GM12878 (cell line): ENCODE measurements around the gene NPBWR2. TPM values are rescaled to one million over a fixed set of nuclear protein-coding genes. Genes with fewer than 3 reads are reported as not detected.
A peak's percentile ranks its signal among the peaks of the same experiment; 100 is the strongest.

ENCODE experiments used
- ATAC-seq: fragments of 200-7000 bp; cut with Tn5 transposase; 3 replicates; pipeline ENCODE4 v1.9.1; 2020; ENCODE audit warnings: mild to moderate bottlenecking, moderate library complexity
- BruUV-seq: library from RNA; stranded (reverse); fragments of 400-500 nt; replicated peaks from 2 replicates; lab custom pipeline; 2021; lab: Mats Ljungman, UMichigan
- CTCF ChIA-PET: fragments of 300-600 bp; sonication (Branson Sonifier 250); formaldehyde crosslinking; extraction: SDS; loops from one replicate; lab custom pipeline; 2021; ENCODE audit warnings: inconsistent platforms; lab: Yijun Ruan, JAX
- POLR2A ChIA-PET: fragments of 350-600 bp; formaldehyde crosslinking; extraction: SDS; loops from one replicate; lab custom pipeline; 2021; ENCODE audit warnings: inconsistent platforms; lab: Charles Lee
- RAD21 ChIA-PET: fragments of 300-600 bp; sonication (Branson Sonifier 250); formaldehyde crosslinking; loops from one replicate; lab custom pipeline; 2023; ENCODE audit warnings: antibody characterized with exemption; ENCODE audit not compliant: unreplicated experiment; lab: Charles Lee
- SMC1A ChIA-PET: fragments of 300-600 bp; sonication (Branson Sonifier 250); formaldehyde crosslinking; loops from one replicate; lab custom pipeline; 2023; ENCODE audit not compliant: unreplicated experiment, uncharacterized antibody; lab: Charles Lee
- DNase-seq: peaks from one replicate; pipeline ENCODE4 v3.0.0-alpha.2; 2011; ENCODE audit warnings: low read depth, low spot score
- FAIRE-seq: peaks from 3 replicates; lab custom pipeline; 2011; peaks lifted over from hg19 to GRCh38; lab: Jason Lieb, UNC
- H2AFZ ChIP-seq: 2 replicates; pipeline ENCODE4 v1.6.0; 2011; ENCODE audit warnings: low read depth, low read length, control low read depth; ENCODE audit not compliant: control insufficient read depth
- H3K27ac ChIP-seq: 2 replicates; pipeline ENCODE4 v1.5.1; 2011; ENCODE audit warnings: control low read depth; ENCODE audit not compliant: control insufficient read depth, insufficient read depth
- H3K27me3 ChIP-seq, 2 experiments: replicated peaks in 1 of 2; 2 replicates each; pipeline versions ENCODE4 v1.6.0 to v1.6.1; 2011; ENCODE audit warnings: low read length in 1 of 2; ENCODE audit not compliant: control insufficient read depth in 2 of 2, insufficient read depth in 2 of 2
- H3K36me3 ChIP-seq, 2 experiments: 2 replicates each; pipeline ENCODE4 v1.5.1; 2011; ENCODE audit warnings: low read length in 1 of 2; ENCODE audit not compliant: control insufficient read depth in 2 of 2, insufficient read depth in 2 of 2
- H3K4me1 ChIP-seq: 2 replicates; pipeline ENCODE4 v1.6.1; 2011; ENCODE audit warnings: mild to moderate bottlenecking, low read length, moderate library complexity, mixed read lengths; ENCODE audit not compliant: control insufficient read depth, insufficient read depth
- H3K4me2 ChIP-seq: 2 replicates; pipeline ENCODE4 v1.6.0; 2011; ENCODE audit warnings: control low read depth; ENCODE audit not compliant: control insufficient read depth, insufficient read depth
- H3K4me3 ChIP-seq: fragments of 200-600 bp; sonication (generic); 2 replicates; pipeline ENCODE4 v1.5.1; 2016
- H3K79me2 ChIP-seq: 2 replicates; pipeline ENCODE4 v1.6.0; 2011; ENCODE audit warnings: low read length; ENCODE audit not compliant: control insufficient read depth, insufficient read depth
- H3K9ac ChIP-seq: 2 replicates; pipeline ENCODE4 v1.8.0; 2011; ENCODE audit warnings: low read length, control low read depth, mixed read lengths; ENCODE audit not compliant: control insufficient read depth, insufficient read depth
- H3K9me3 ChIP-seq: replicated peaks from 3 replicates; pipeline ENCODE4 v1.5.1; 2011; ENCODE audit warnings: mild to moderate bottlenecking, low read length; ENCODE audit not compliant: control insufficient read depth, insufficient read depth
- H4K20me1 ChIP-seq: 2 replicates; pipeline ENCODE4 v1.6.0; 2011; ENCODE audit not compliant: control insufficient read depth, insufficient read depth
- ATF2 ChIP-seq: IDR thresholded peaks from 2 replicates; pipeline ENCODE4 v1.6.1; 2012; ENCODE audit warnings: low read length, inconsistent platforms
- CBX3 ChIP-seq: fragments of 200-600 bp; sonication (generic); IDR thresholded peaks from 2 replicates; pipeline ENCODE4 v1.6.1; 2016; ENCODE audit warnings: low read depth, borderline replicate concordance
- CEBPB ChIP-seq, 2 experiments: fragments of 150-350 bp in 1 of 2; IDR thresholded peaks; 2 replicates each; pipeline ENCODE4 v1.6.1; 2012 to 2014; ENCODE audit warnings: low read depth in 2 of 2, low read length in 2 of 2, borderline replicate concordance in 1 of 2, inconsistent platforms in 1 of 2
- MEF2B ChIP-seq: fragments of 450-650 bp; IDR thresholded peaks from 2 replicates; pipeline ENCODE4 v1.6.1; 2018; ENCODE audit warnings: mild to moderate bottlenecking, moderate library complexity; ENCODE audit not compliant: partially characterized antibody, poor library complexity, severe bottlenecking
- NBN ChIP-seq: fragments of 450-650 bp; IDR thresholded peaks from 2 replicates; pipeline ENCODE4 v1.6.1; 2016
- POLR2AphosphoS5 ChIP-seq: IDR thresholded peaks from 2 replicates; pipeline ENCODE4 v1.6.1; 2011; ENCODE audit warnings: mild to moderate bottlenecking, low read length, inconsistent platforms
- PRDM15 ChIP-seq: fragments of 450-650 bp; formaldehyde crosslinking; IDR thresholded peaks from 2 replicates; pipeline ENCODE4 v1.4.0; 2020; ENCODE audit warnings: mild to moderate bottlenecking, moderate library complexity
- RELA ChIP-seq: fragments of 450-650 bp; IDR thresholded peaks from 2 replicates; pipeline ENCODE4 v1.8.0; 2014; ENCODE audit warnings: borderline replicate concordance; ENCODE audit not compliant: partially characterized antibody
- RELB ChIP-seq: fragments of 450-650 bp; IDR thresholded peaks from 2 replicates; pipeline ENCODE4 v1.6.1; 2017; ENCODE audit warnings: low read depth, mild to moderate bottlenecking, moderate library complexity
- SMARCA5 ChIP-seq: fragments of 450-650 bp; IDR thresholded peaks from 2 replicates; pipeline ENCODE4 v1.6.1; 2017; ENCODE audit warnings: mild to moderate bottlenecking
- TAF1 ChIP-seq: IDR thresholded peaks from 2 replicates; pipeline ENCODE4 v1.6.1; 2011; ENCODE audit warnings: mild to moderate bottlenecking, low read depth, low read length, borderline replicate concordance
- TCF12 ChIP-seq: IDR thresholded peaks from 2 replicates; pipeline ENCODE4 v1.6.1; 2011; ENCODE audit warnings: low read depth, mild to moderate bottlenecking, low read length
- USF1 ChIP-seq: IDR thresholded peaks from 2 replicates; pipeline ENCODE4 v1.6.1; 2011; ENCODE audit warnings: borderline replicate concordance, low read depth, mild to moderate bottlenecking, moderate library complexity, mixed read lengths, low read length; ENCODE audit not compliant: insufficient read depth; ENCODE audit errors: extremely low read length
- ZNF217 ChIP-seq: fragments of 450-650 bp; IDR thresholded peaks from 2 replicates; pipeline ENCODE4 v1.6.1; 2017; ENCODE audit warnings: antibody characterized with exemption, mild to moderate bottlenecking
- ZNF622 ChIP-seq: fragments of 450-650 bp; IDR thresholded peaks from 2 replicates; pipeline ENCODE4 v1.6.1; 2017; ENCODE audit warnings: mild to moderate bottlenecking, inconsistent platforms
- whole genome bisulfite sequencing: methylation state at CpG from one replicate; pipeline ENCODE4 v1.1.6; 2016; ENCODE audit warnings: low lambda C conversion rate; ENCODE audit not compliant: insufficient replicate concordance, insufficient coverage; ENCODE audit errors: missing lambda C conversion rate; 5-methylcytosine and 5-hydroxymethylcytosine counted together
- in situ Hi-C: fragments of 300-500 bp; cut with MboI; formaldehyde crosslinking; loops from 9 replicates; pipeline ENCODE4 v1.14.3; 2018; ENCODE audit warnings: mixed read lengths
- intact Hi-C: fragments of 100-400 bp; cut with micrococcal nuclease; formaldehyde crosslinking; loops from one replicate; pipeline ENCODE4 v1.14.2; 2022; ENCODE audit not compliant: unreplicated experiment
- polyA plus RNA-seq, 11 experiments: library from polyadenylated mRNA; depleted of rRNA in 4 of 11; unstranded in 6 of 11; stranded (reverse) in 5 of 11; fragments of >200 nt; fragmentation: Nextera tagmentation in 4 of 11; fragmentation: Illumina TruSeq in 1 of 11; extraction: Ambion mirVana in 4 of 11; extraction: Trizol in 1 of 11; gene quantifications; 1 replicate in 1 of 11; 2 replicates in 10 of 11; pipeline versions ENCODE4 v1.2.1 to v1.2.3, GENCODE V29; 2011 to 2016; ENCODE audit warnings: inconsistent platforms in 2 of 11, missing spikeins in 2 of 11, low read depth in 1 of 11
- total RNA-seq, 4 experiments: library from RNA; depleted of rRNA in 3 of 4; stranded (reverse); fragments of >200 nt in 3 of 4; fragmentation: Illumina TruSeq in 1 of 4; extraction: Trizol in 1 of 4; gene quantifications; 2 replicates each; pipeline versions ENCODE4 v1.2.1 to v1.2.3, GENCODE V29; 2013 to 2021

NPBWR2 gene
- total and polyA plus RNA-seq, 10 of the 15 experiments (the other 5 are each of a cell fraction or from before 2014, with no cell fraction given), result not detected

- intact Hi-C loops, result loop anchor here (2.0 to 10.0 kb wide), 4 partner anchors 17 to 191 kb away; partner anchors contain the start of genes ABHD16B, PRPF6, TPD52L2 and UCKL1
- FAIRE-seq (no peak), DNase-seq (no peak), ATAC-seq (peak; percentile 60)
- H2AFZ ChIP-seq, result no peak overlapping the region; the same call in 1 of the 2 replicates
- POLR2A ChIA-PET, result interaction anchor here (0.6 to 2.6 kb wide), 7 partner anchors 16 to 619 kb away, joined by 3 to 28 read pairs (median 4); partner anchors contain the start of gene RGS19
- SMC1A ChIA-PET, result no interaction called here
- RAD21 ChIA-PET, result interaction anchor here (1.3 to 7.1 kb wide), 5 partner anchors 16 to 75 kb away, joined by 3 to 78 read pairs (median 7); partner anchors contain the start of gene PRPF6
- no peaks in the 10 kb centered on the region for H3K9me3 ChIP-seq
- H4K20me1 ChIP-seq, result no peaks in the 10 kb centered on the region
- 27% methylated on average over 19 of the region's 22 CpGs for WGBS
- no peaks in the 10 kb centered on the region for H3K36me3 ChIP-seq
- no peak overlapping the region for H3K9ac ChIP-seq
- in situ Hi-C loops, result no loop called here
- H3K4me1 ChIP-seq, result peaks cover 48% of the 10 kb centered on the region
- no TSS peak for BruUV-seq
- H3K4me3 ChIP-seq, result no peak overlapping the region
- H3K27me3 ChIP-seq, result no peaks in the 10 kb centered on the region; a peak in 1 of 4 replicates
- no peaks in the 10 kb centered on the region; the same call in none of the 2 replicates for H3K79me2 ChIP-seq
- CTCF ChIA-PET, result interaction anchor here (0.9 to 9.2 kb wide), 6 partner anchors 10 to 76 kb away, joined by 3 to 108 read pairs (median 10); partner anchors contain the start of genes PRPF6 and SAMD10
- peak overlapping the region; percentile 50 for H3K27ac ChIP-seq
- H3K4me2 ChIP-seq, result peak overlapping the region; percentile 90; the same call in 1 of the 2 replicates
- TF ChIP-seq SMARCA5, result peak; percentile 99
- TF ChIP-seq TAF1, result no peak
- TF ChIP-seq NBN, result 0 out of 2 replicates have a peak, but pooled peaks have one; percentile 23
- peak; percentile 67 for TF ChIP-seq RELB
- TF ChIP-seq ZNF622, result no peak
- 0 out of 2 replicates have a peak, but pooled peaks have one; percentile 21 for TF ChIP-seq TCF12
- peak; percentile 90 for TF ChIP-seq ZNF217
- TF ChIP-seq MEF2B, result peak; percentile 89
- no peak for TF ChIP-seq PRDM15 (CRISPR knock-in tag)
- TF ChIP-seq CBX3, result no peak
- TF ChIP-seq ATF2, result no peak
- TF ChIP-seq CEBPB (IDR thresholded peaks at IDR 0.05; ENCODE audit: borderline replicate concordance in 1 of 2, low read depth in 2 of 2, low read length in 2 of 2), result no peak
- TF ChIP-seq USF1, result no peak
- peak; percentile 29 for TF ChIP-seq RELA
- no peak for TF ChIP-seq POLR2AphosphoS5
These were observed 51.3 kb downstream of the NPBWR2 start for GRCh38 chr20:64055893-64056638.
